Measurements from ENCODE around the gene NUBP2. TPM values are rescaled to one million over a fixed set of nuclear protein-coding genes. Genes with fewer than 3 reads are reported as not detected.

Gene NUBP2
- total RNA-seq, 1 experiment from 2014 or later = 76.6 TPM

- BruUV-seq (replicated peaks) = no TSS peak
- no peak for TF ChIP-seq EZH2 (IDR thresholded peaks at IDR 0.05; ENCODE audit: borderline replicate concordance, low read depth, low read length, poor library complexity, severe bottlenecking)
- TF ChIP-seq CTCF (conservative IDR thresholded peaks at IDR 0.05; ENCODE audit: low read depth, low read length) = no peak
- H3K4me1 ChIP-seq (ENCODE audit: insufficient read depth, low read length, poor library complexity, severe bottlenecking) = no peaks in the 10 kb centered on the region
- H3K27ac ChIP-seq (ENCODE audit: low read depth, low read length, poor library complexity, severe bottlenecking) = no peak overlapping the region
- H3K4me3 ChIP-seq (ENCODE audit: low read depth, low read length, poor library complexity, severe bottlenecking) = no peak overlapping the region
- no peaks in the 10 kb centered on the region for H3K27me3 ChIP-seq (replicated peaks; ENCODE audit: insufficient read depth, low read depth, low read length, poor library complexity)
- peaks cover 18% of the 10 kb centered on the region for H3K36me3 ChIP-seq (ENCODE audit: insufficient read depth, low read length, poor library complexity, severe bottlenecking)
- ChIA-PET CTCF (no interaction called here), POLR2A (ENCODE audit: low non-redundant PET) (no interaction called here)
- intact Hi-C loops (cut with micrococcal nuclease; ENCODE audit: unreplicated experiment) = no loop called here
- no peak for DNase-seq (ENCODE audit: low spot score)
- no peaks in the 10 kb centered on the region for H3K9me3 ChIP-seq (ENCODE audit: low read depth, low read length, poor library complexity, severe bottlenecking)
Measured at GRCh38 chr16:1787056-1787321, 4.2 kb downstream of the NUBP2 start.

GRCh38 chr16:1787322-1788094 is 4.7 kb downstream of the NUBP2 start:
- BruUV-seq (replicated peaks) = no TSS peak
- intact Hi-C loops (cut with micrococcal nuclease; ENCODE audit: unreplicated experiment) = no loop called here
- TF ChIP-seq EZH2 (IDR thresholded peaks at IDR 0.05; ENCODE audit: borderline replicate concordance, low read depth, low read length, poor library complexity, severe bottlenecking) (no peak), CTCF (conservative IDR thresholded peaks at IDR 0.05; ENCODE audit: low read depth, low read length) (no peak)
- Histone ChIP-seq H3K27ac (ENCODE audit: low read depth, low read length, poor library complexity, severe bottlenecking) (no peak overlapping the region), H3K36me3 (ENCODE audit: insufficient read depth, low read length, poor library complexity, severe bottlenecking) (peaks cover 18% of the 10 kb centered on the region), H3K9me3 (ENCODE audit: low read depth, low read length, poor library complexity, severe bottlenecking) (no peaks in the 10 kb centered on the region), H3K27me3 (replicated peaks; ENCODE audit: insufficient read depth, low read depth, low read length, poor library complexity) (no peaks in the 10 kb centered on the region), H3K4me1 (ENCODE audit: insufficient read depth, low read length, poor library complexity, severe bottlenecking) (no peaks in the 10 kb centered on the region), H3K4me3 (ENCODE audit: low read depth, low read length, poor library complexity, severe bottlenecking) (no peak overlapping the region)
- ChIA-PET CTCF (no interaction called here), POLR2A (ENCODE audit: low non-redundant PET) (no interaction called here)
- DNase-seq (ENCODE audit: low spot score) = no peak

GRCh38 chr16:1788095-1788707 is 5.4 kb downstream of the NUBP2 start:
- Histone ChIP-seq H3K27ac (ENCODE audit: low read depth, low read length, poor library complexity, severe bottlenecking) (no peak overlapping the region), H3K4me3 (ENCODE audit: low read depth, low read length, poor library complexity, severe bottlenecking) (no peak overlapping the region), H3K9me3 (ENCODE audit: low read depth, low read length, poor library complexity, severe bottlenecking) (no peaks in the 10 kb centered on the region), H3K27me3 (replicated peaks; ENCODE audit: insufficient read depth, low read depth, low read length, poor library complexity) (no peaks in the 10 kb centered on the region), H3K36me3 (ENCODE audit: insufficient read depth, low read length, poor library complexity, severe bottlenecking) (peaks cover 18% of the 10 kb centered on the region), H3K4me1 (ENCODE audit: insufficient read depth, low read length, poor library complexity, severe bottlenecking) (no peaks in the 10 kb centered on the region)
- no peak for TF ChIP-seq CTCF (conservative IDR thresholded peaks at IDR 0.05; ENCODE audit: low read depth, low read length)
- no peak for TF ChIP-seq EZH2 (IDR thresholded peaks at IDR 0.05; ENCODE audit: borderline replicate concordance, low read depth, low read length, poor library complexity, severe bottlenecking)
- ChIA-PET CTCF (no interaction called here), POLR2A (ENCODE audit: low non-redundant PET) (no interaction called here)
- intact Hi-C loops (cut with micrococcal nuclease; ENCODE audit: unreplicated experiment) = no loop called here
- BruUV-seq (replicated peaks) = no TSS peak
- no peak for DNase-seq (ENCODE audit: low spot score)
